Kidney glomerular epithelial cell (primary cell): ENCODE results near the gene MEMO1.
"Not testable (repeated sequence)": the region's sequence is repeated elsewhere in the genome, so short reads cannot be mapped to it uniquely, and the experiment has no call there.

Experiments used
- DNase-seq: peaks from one replicate; lab custom pipeline; 2025; lab: John Stamatoyannopoulos, UW

Gene MEMO1

DNA sequence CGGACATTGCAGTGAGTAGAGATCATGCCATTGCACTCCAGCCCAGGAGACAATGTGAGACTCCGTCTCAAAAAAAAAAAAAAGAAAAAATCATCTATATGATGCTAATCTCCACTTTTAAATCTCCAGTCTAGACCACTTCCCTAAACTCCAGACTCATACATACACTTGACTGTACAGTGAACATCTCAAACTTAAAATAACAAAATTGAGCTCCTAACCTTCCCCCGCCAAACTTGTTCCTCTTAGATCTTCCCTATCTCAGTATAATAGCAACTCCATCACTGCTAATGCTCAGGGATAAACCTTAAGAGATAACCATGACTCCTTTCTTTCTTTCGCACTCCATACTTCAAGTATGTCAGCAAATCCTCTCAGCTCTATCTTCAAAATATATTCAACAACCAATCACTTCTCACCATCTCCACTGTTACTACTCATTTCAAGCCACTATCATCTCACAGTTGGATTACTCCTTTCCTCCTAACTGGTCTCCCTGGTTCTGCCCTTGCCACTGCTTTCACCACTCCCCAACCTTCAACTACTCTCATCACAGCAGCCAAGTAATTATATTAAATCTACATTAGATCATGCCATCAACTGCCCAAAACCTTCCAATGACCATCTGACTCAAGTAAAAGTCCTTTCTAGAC lies 12.0 kb downstream of the MEMO1 start:
- no peak for DNase-seq

DNA sequence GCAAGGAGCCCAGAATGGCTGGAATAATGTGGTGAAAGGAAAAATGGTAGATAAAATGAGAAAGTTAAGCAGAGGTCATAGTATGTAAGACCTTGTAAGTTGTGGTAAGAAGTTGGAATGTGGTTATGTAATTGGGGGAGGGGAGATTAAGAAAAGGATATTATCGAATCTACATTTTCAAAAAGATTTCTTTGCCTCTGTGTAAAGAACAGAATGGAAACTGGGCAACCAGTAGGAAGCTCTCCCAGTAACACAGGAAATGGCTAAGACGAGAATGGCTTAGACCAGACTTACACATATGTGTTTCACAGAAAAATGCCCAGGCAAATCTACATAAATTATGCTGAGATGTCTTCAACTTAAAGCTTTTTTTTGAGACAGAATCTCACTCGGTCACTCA lies 13.2 kb downstream of the MEMO1 start:
- no peak for DNase-seq

GRCh38 chr2:31996571-31997150 lies 14.1 kb downstream of the MEMO1 start:
- no peak for DNase-seq

DNA sequence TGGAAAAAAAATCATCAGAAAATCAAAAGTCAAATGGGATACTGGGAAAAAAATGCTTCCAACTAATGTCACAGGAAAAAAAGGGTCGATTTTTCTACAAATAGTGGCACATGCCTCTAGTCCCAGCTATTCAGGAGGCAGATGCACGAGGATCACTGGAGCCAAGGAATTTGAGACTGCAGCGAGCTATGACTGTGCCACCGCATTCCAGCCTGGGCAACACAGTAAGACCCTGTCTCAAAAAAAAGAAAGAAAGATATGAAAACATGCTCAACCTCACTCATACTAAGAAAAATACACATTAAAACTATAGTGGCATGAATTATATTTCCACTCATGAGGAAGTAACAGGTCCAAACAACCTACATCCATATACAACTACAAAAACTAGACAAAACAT lies 17.9 kb downstream of the MEMO1 start:
- no peak for DNase-seq

GRCh38 chr2:31992025-31992579 lies 18.7 kb downstream of the MEMO1 start:
- DNase-seq: no peak

DNA sequence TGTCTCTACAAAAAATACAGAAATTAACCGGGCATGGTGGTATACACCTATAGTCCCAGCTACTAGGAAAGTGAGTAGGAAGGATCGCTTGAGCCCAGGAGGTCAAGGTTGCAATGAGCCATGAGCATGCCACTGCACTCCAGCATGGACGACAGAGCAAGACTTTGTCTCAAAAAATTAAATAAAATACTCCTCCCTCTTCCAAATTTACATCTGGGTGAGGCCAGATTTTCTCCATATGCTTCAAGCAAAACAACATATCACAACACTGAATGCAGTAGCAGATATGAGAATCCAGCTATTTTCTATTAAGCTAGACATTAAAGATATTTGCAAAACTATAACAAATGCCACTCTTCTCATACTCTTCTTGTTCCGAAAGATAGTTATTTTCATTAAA lies 20.9 kb downstream of the MEMO1 start:
- no peak for DNase-seq

DNA sequence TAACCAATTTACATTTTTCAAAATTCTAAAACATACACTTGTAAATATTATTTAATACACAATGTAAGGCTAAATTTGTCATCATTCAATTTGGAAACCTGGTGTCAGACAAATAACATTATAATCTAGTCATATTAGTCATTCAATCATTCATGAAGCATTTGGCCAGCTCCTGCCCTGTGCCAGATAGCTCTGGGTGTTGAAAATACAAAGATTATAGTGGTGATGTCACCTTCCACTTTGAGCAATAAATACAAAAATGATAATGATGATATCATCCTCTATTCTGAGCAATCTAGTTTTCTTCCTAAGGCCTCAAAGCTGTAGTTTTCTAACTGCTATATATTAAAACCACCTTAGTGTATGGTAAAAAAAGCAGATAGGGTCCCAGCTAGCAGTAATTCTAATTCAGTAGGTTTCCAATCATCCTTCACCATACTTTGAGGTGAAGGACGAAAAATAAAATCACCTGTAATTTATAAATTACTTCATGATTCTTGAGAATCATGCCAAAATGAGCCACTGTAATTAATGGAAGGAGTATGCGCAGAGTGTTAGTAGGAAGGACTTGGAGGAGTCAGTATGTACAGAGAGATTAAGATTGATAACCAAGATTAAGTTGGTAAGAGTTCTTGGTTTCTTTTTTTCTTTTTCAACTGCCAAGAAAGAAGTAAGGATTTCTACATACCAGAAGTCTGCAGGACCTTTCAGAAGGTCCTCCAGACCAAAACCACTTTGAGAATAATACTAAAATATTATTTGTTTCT lies 23.2 kb downstream of the MEMO1 start:
- DNase-seq: peak; percentile 59

DNA sequence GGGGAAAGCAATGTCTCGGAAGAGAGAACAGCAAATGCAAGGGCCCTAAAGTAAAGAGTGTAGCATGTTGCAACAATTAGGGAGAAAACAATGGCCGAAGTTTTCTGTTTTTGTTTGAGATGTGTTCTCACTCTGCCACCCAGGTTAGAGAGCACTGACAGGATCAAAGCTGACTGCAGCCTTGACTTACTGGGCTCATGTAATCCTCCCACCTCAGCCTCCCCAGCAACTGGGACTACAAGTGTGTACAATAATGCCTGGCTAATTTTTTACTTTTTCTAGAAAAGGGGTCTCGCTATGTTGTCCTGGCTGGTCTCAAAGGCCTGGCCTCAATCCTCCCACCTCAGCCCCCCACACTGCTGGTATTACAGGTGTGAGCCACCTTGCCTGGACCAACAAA lies 23.9 kb downstream of the MEMO1 start:
- DNase-seq: no peak

GRCh38 chr2:31983762-31984467 lies 26.9 kb downstream of the MEMO1 start:
- no peak for DNase-seq

- peak; percentile 16 for DNase-seq
These were observed 30.0 kb downstream of the MEMO1 start for GRCh38 chr2:31980674-31981356.

DNA sequence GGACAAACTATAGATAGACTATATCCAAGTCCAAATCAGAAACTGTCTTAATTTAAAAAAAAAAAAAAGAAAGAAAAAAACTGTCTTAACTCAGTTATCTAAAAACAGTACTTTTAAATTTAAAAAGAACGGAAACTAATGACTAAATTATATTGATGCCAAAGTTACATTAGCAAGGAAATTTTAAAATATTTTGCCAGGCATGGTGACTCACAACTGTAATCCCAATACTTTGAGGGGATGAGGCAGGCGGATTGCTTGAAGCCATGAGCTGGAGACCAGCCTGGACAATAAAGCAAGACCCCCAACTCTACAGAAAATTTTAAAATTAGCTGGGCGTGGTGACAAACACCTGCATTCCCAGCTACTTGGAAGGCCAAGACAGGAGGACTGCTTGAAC lies 30.9 kb downstream of the MEMO1 start:
- DNase-seq: no peak

GRCh38 chr2:31979018-31979417 lies 31.8 kb downstream of the MEMO1 start:
- no peak for DNase-seq

DNA sequence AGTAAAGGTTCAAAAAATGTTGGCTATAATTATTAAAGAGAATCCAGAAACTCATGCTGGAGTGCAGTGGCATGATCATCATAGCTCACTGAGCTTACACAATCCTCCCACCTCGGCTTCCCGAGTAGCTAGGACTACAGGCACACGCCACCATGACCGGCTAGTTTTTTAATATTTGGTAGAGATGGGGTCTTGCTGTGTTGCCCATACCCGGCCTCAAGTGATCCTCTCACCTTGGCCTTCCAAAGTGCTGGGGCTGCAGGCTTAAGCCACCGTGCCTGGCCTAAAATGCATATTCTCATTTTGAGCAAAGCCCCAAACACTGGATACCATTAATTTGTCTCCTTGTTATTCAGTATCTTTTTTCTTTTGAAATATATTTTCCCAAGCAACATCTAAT lies 32.4 kb downstream of the MEMO1 start:
- DNase-seq: no peak

GRCh38 chr2:31973665-31974064 lies 37.1 kb downstream of the MEMO1 start:
- no peak for DNase-seq

- no peak for DNase-seq
These were observed 38.7 kb downstream of the MEMO1 start for GRCh38 chr2:31972059-31972458.

GRCh38 chr2:31969178-31969577 lies 41.6 kb downstream of the MEMO1 start:
- no peak for DNase-seq

GRCh38 chr2:31967790-31968189 lies 43.0 kb downstream of the MEMO1 start:
- DNase-seq: no peak

GRCh38 chr2:31966402-31966801 lies 44.4 kb downstream of the MEMO1 start:
- DNase-seq: not testable (repeated sequence)

- no peak for DNase-seq
These were observed 45.7 kb downstream of the MEMO1 start for GRCh38 chr2:31965094-31965493.

DNA sequence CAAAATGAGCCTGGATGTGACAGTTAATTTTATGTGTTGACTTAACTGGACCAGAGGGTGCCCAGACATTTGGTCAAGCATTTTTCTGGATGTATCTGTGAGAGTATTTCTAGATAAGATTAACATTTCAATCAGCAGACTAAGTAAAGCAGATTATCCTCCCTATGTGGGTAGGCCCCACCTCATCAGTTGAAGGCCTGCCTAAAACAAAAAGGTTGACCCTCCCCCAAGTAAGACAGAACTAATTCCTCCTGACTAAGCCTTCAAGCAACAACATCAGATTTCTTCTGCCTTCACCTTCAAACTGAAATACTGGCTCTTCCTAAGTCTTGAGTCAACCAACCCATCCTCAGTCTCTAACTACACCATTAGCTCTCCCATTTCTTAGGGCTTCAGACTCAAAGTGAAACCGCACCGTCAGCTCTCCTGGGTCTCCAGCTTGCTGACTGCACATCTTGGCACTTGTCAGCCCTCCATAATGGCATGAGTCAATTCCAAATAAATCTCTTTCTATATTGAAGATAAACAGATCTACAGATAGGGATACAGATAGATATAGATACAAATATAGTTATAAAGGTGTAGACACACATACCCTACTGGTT lies 47.9 kb downstream of the MEMO1 start:
- no peak for DNase-seq

DNA sequence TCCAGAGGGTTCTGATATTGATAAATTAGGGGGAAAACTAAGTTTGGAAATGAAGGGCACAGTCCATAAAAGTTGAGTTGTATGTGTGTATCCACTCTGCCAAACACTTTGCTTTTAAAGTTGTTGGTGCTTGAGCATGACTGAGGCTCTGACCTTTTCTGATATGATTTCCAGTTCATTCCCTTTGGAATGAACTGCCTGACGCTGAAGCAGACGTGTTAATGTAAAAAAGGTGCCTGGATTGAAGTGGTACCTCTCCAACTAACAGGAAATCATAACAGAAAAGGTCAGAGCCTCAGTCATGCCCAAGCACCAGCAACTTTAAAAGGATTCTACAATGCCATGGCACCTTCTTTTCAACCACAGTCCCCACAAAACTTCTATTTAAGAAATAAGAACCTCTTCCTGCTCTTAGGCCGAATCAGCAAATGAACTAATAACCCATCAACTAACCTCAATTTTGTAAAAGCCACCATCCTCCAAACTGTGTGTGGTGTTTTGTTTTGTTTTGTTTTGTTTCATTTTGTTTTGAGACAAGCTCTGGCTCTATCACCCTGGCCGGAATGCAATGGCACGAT lies 52.6 kb downstream of the MEMO1 start:
- DNase-seq: no peak
